K562 (cell line): Measurements from ENCODE around the gene CUTA. TPM values are rescaled to one million over a fixed set of nuclear protein-coding genes. Genes with fewer than 3 reads are reported as not detected.

Source experiments
- BMI1 ChIP-seq: fragments of 150-350 bp; IDR thresholded peaks from 2 replicates; pipeline ENCODE4 v1.6.1; 2014; ENCODE audit warnings: low read length
- BRD4 ChIP-seq: fragments of 200-600 bp; sonication (generic); IDR thresholded peaks from 2 replicates; pipeline ENCODE4 v1.6.1; 2017; ENCODE audit warnings: inconsistent platforms
- CBFA2T2 ChIP-seq: fragments of 450-650 bp; conservative IDR thresholded peaks from 2 replicates; pipeline ENCODE4 v1.6.1; 2017; ENCODE audit warnings: mild to moderate bottlenecking
- CBX2 ChIP-seq: fragments of 200-600 bp; sonication (generic); IDR thresholded peaks from one replicate; pipeline ENCODE4 v1.6.1; 2012; ENCODE audit warnings: mild to moderate bottlenecking, low read length, inconsistent platforms; ENCODE audit not compliant: insufficient read depth, poor library complexity, severe bottlenecking
- CTBP1 ChIP-seq: fragments of 450-650 bp; IDR thresholded peaks from 2 replicates; pipeline ENCODE4 v1.6.1; 2016; ENCODE audit warnings: borderline replicate concordance
- DMBX1 ChIP-seq: fragments of 250-450 bp; sonication (Bioruptor Pico); IDR thresholded peaks from 2 replicates; pipeline ENCODE4 v1.8.0; 2022; ENCODE audit warnings: inconsistent platforms, mild to moderate bottlenecking, moderate library complexity, borderline replicate concordance
- E2F3 ChIP-seq: fragments of 250-450 bp; sonication (Bioruptor Pico); IDR thresholded peaks from 2 replicates; pipeline ENCODE4 v1.4.0; 2020; ENCODE audit warnings: mild to moderate bottlenecking
- ETS2 ChIP-seq: IDR thresholded peaks from 2 replicates; pipeline ENCODE4 v1.6.1; 2016; ENCODE audit warnings: borderline replicate concordance, missing genetic modification characterization, mild to moderate bottlenecking, moderate library complexity, missing compliant biosample characterization; ENCODE audit not compliant: poor library complexity, severe bottlenecking
- GMEB1 ChIP-seq: fragments of 250-450 bp; sonication (Bioruptor Pico); IDR thresholded peaks from 2 replicates; pipeline ENCODE4 v1.4.0; 2020; ENCODE audit warnings: mild to moderate bottlenecking
- L3MBTL2 ChIP-seq: fragments of 450-650 bp; IDR thresholded peaks from 2 replicates; pipeline ENCODE4 v1.6.1; 2016; ENCODE audit warnings: mild to moderate bottlenecking, moderate library complexity
- LEF1 ChIP-seq: fragments of 450-650 bp; IDR thresholded peaks from 2 replicates; pipeline ENCODE4 v1.6.1; 2016; ENCODE audit warnings: mild to moderate bottlenecking
- PTTG1 ChIP-seq: fragments of 450-650 bp; IDR thresholded peaks from 2 replicates; pipeline ENCODE4 v1.6.1; 2016; ENCODE audit warnings: low read depth, mild to moderate bottlenecking, missing genetic modification characterization, missing compliant biosample characterization
- RBM25 ChIP-seq: fragments of 200-400 bp; formaldehyde crosslinking; IDR thresholded peaks from 2 replicates; pipeline ENCODE4 v1.6.1; 2018; ENCODE audit warnings: low read length, low read depth, moderate library complexity; ENCODE audit not compliant: severe bottlenecking
- SMARCA4 ChIP-seq: fragments of 450-650 bp; IDR thresholded peaks from 2 replicates; pipeline ENCODE4 v1.6.1; 2016
- SNAPC5 ChIP-seq: fragments of 250-450 bp; sonication (Bioruptor Pico); IDR thresholded peaks from 2 replicates; pipeline ENCODE4 v1.8.0; 2021; ENCODE audit warnings: moderate library complexity, mild to moderate bottlenecking, inconsistent platforms
- ZC3H4 ChIP-seq: sonication (generic); formaldehyde crosslinking; IDR thresholded peaks from 2 replicates; pipeline ENCODE4 v1.9.0; 2021; ENCODE audit warnings: missing genetic modification reagents, borderline replicate concordance
- ZNF197 ChIP-seq: fragments of 200-800 bp; sonication (Bioruptor generic); IDR thresholded peaks from 2 replicates; pipeline ENCODE4 v1.6.1; 2016; ENCODE audit warnings: low read depth, missing genetic modification characterization, missing compliant biosample characterization
- ZNF232 ChIP-seq: sonication (generic); formaldehyde crosslinking; IDR thresholded peaks from 2 replicates; pipeline ENCODE4 v1.8.0; 2022; ENCODE audit warnings: mild to moderate bottlenecking, missing genetic modification reagents
- ZNF3 ChIP-seq: fragments of 250-450 bp; sonication (Bioruptor Pico); IDR thresholded peaks from 2 replicates; pipeline ENCODE4 v1.5.0; 2021; ENCODE audit warnings: mild to moderate bottlenecking, moderate library complexity
- ZNF324 ChIP-seq: fragments of 250-450 bp; sonication (Bioruptor Pico); IDR thresholded peaks from 2 replicates; pipeline ENCODE4 v1.4.0; 2020; ENCODE audit warnings: mild to moderate bottlenecking
- ZNF384 ChIP-seq: IDR thresholded peaks from 2 replicates; pipeline ENCODE4 v1.6.1; 2012; ENCODE audit warnings: low read depth, low read length, improper control_type of control experiment
- ZNF431 ChIP-seq: sonication (generic); formaldehyde crosslinking; IDR thresholded peaks from 2 replicates; pipeline ENCODE4 v1.8.0; 2022; ENCODE audit warnings: mild to moderate bottlenecking, missing genetic modification reagents
- ZNF507 ChIP-seq: conservative IDR thresholded peaks from 2 replicates; pipeline ENCODE4 v1.6.1; 2017; ENCODE audit warnings: missing genetic modification characterization, missing compliant biosample characterization
- ZNF609 ChIP-seq: sonication (generic); formaldehyde crosslinking; IDR thresholded peaks from 2 replicates; pipeline ENCODE4 v1.8.1; 2023; ENCODE audit warnings: missing genetic modification reagents, mild to moderate bottlenecking, borderline replicate concordance
- polyA plus RNA-seq, 8 experiments: library from polyadenylated mRNA; depleted of rRNA in 4 of 8; stranded (reverse) in 5 of 8; unstranded in 3 of 8; fragments of >200 nt; fragmentation: Nextera tagmentation in 2 of 8; fragmentation: Illumina TruSeq in 1 of 8; extraction: Ambion mirVana in 2 of 8; extraction: Trizol in 1 of 8; gene quantifications; 2 replicates each; pipeline versions ENCODE4 v1.2.1 to v1.2.3, GENCODE V29; 2011 to 2014; ENCODE audit warnings: inconsistent platforms in 1 of 8, missing spikeins in 1 of 8
- total RNA-seq, 7 experiments: library from RNA; depleted of rRNA in 6 of 7; stranded (reverse); fragments of >200 nt in 6 of 7; fragmentation: Illumina TruSeq in 2 of 7; extraction: Trizol in 2 of 7; gene quantifications; 2 replicates each; pipeline versions ENCODE4 v1.2.1 to v1.2.3, GENCODE V29; 2011 to 2021; ENCODE audit warnings: low replicate concordance in 1 of 7

Gene CUTA
- total and polyA plus RNA-seq, 9 of the 15 experiments (the other 6 are each of a cell fraction or from before 2014, with no cell fraction given) = 166 to 682 (median 310) TPM

- TF ChIP-seq SMARCA4 = peak; percentile 85
- no peak for TF ChIP-seq ZNF609 (CRISPR knock-in tag)
- TF ChIP-seq ZNF324 (CRISPR knock-in tag) = no peak
- TF ChIP-seq L3MBTL2 = no peak; the same call in 1 of the 2 replicates
- no peak for TF ChIP-seq ZNF232 (CRISPR knock-in tag)
- TF ChIP-seq ZNF3 (CRISPR knock-in tag) = no peak
- TF ChIP-seq CBX2 = no peak
- no peak for TF ChIP-seq ZNF431 (CRISPR knock-in tag)
- TF ChIP-seq GMEB1 (CRISPR knock-in tag) = no peak
- no peak for TF ChIP-seq PTTG1 (tag)
- no peak for TF ChIP-seq ZNF197 (CRISPR knock-in tag)
- TF ChIP-seq BRD4 = no peak
- no peak for TF ChIP-seq SNAPC5 (CRISPR knock-in tag)
- TF ChIP-seq RBM25 = no peak
- TF ChIP-seq LEF1 = peak; percentile 74
- no peak for TF ChIP-seq E2F3
- peak; percentile 86 for TF ChIP-seq CTBP1
- TF ChIP-seq BMI1 = no peak
- TF ChIP-seq ETS2 (tag) = no peak
- TF ChIP-seq CBFA2T2 = peak; percentile 77
- no peak for TF ChIP-seq ZNF384
- no peak for TF ChIP-seq ZNF507 (tag)
- no peak for TF ChIP-seq ZC3H4 (CRISPR knock-in tag)
- no peak for TF ChIP-seq DMBX1 (CRISPR knock-in tag)
These were observed 7.2 kb upstream of the CUTA start (continued) for GRCh38 chr6:33424855-33425667.
